ENCODE data around the gene BNC2.
"Not testable (repeated sequence)": the region's sequence is repeated elsewhere in the genome, so short reads cannot be mapped to it uniquely, and the experiment has no call there.

BNC2 gene

GRCh38 chr9:16870596-16871335 lies at the start of gene BNC2:
TSS of gene BNC2 (minus strand) at chr9:16870670. CDS start at chr9:16870648, 22 bp downstream.
- in situ Hi-C loops (cut with MboI; ENCODE audit: low sequenced_read_pairs, unreplicated experiment): no loop called here
- peak; percentile 47 for DNase-seq (ENCODE audit: low spot score)
- TF ChIP-seq, protein P1, sequence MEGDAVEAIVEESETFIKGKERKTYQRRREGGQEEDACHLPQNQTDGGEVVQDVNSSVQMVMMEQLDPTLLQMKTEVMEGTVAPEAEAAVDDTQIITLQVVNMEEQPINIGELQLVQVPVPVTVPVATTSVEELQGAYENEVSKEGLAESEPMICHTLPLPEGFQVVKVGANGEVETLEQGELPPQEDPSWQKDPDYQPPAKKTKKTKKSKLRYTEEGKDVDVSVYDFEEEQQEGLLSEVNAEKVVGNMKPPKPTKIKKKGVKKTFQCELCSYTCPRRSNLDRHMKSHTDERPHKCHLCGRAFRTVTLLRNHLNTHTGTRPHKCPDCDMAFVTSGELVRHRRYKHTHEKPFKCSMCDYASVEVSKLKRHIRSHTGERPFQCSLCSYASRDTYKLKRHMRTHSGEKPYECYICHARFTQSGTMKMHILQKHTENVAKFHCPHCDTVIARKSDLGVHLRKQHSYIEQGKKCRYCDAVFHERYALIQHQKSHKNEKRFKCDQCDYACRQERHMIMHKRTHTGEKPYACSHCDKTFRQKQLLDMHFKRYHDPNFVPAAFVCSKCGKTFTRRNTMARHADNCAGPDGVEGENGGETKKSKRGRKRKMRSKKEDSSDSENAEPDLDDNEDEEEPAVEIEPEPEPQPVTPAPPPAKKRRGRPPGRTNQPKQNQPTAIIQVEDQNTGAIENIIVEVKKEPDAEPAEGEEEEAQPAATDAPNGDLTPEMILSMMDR (IDR thresholded peaks at IDR 0.05; ENCODE audit: borderline replicate concordance, control extremely low read depth, extremely low read depth, insufficient read depth, missing control alignments): no peak

DNA sequence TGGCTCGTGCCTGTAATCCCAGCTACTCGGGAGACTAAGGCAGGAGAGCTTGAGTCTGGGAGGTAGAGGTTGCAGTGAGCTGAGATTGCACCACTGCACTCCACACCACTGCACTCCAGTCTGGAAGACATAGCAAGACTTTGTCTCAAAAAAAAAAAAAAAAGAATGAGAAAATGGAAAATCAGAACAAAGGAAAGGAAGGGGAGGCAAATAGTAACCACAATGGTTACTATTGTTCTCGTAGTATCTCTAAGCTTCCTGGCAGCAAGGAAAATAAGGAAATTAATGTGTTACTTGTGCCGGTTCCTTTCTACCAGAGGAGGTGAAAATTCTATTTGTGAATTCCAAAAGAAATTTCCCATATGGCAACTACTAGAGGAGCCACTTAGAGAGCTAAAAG lies 48.5 kb upstream of the BNC2 start:
- DNase-seq (ENCODE audit: low spot score): no peak
- TF ChIP-seq, protein P1 (IDR thresholded peaks at IDR 0.05; ENCODE audit: borderline replicate concordance, control extremely low read depth, extremely low read depth, insufficient read depth, missing control alignments): no peak
- in situ Hi-C loops (cut with MboI; ENCODE audit: low sequenced_read_pairs, unreplicated experiment): no loop called here

GRCh38 chr9:16915126-16915831 lies 44.8 kb upstream of the BNC2 start:
- TF ChIP-seq, protein P1 (IDR thresholded peaks at IDR 0.05; ENCODE audit: borderline replicate concordance, control extremely low read depth, extremely low read depth, insufficient read depth, missing control alignments): no peak
- in situ Hi-C loops (cut with MboI; ENCODE audit: low sequenced_read_pairs, unreplicated experiment): no loop called here
- DNase-seq (ENCODE audit: low spot score): no peak

DNA sequence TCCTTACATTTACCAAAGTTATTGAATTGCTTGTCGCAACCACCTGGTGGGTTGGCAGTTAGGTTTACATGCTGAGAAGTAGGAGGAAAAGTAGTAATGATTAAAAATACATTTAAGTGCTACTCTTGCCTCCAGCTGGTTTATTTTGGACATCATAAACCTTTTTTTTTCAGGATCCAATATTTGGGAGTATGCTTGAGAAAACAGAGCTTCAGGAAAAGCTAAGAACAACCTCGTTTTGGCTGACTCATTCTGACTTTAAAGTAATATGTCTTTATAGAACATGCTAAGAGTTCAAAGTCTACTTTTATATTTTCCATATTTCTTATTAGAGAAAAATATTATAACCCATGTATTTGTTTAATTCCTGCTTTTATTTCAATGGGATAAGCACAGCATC lies 41.7 kb upstream of the BNC2 start:
- TF ChIP-seq, protein P1 (IDR thresholded peaks at IDR 0.05; ENCODE audit: borderline replicate concordance, control extremely low read depth, extremely low read depth, insufficient read depth, missing control alignments): no peak
- no peak for DNase-seq (ENCODE audit: low spot score)
- in situ Hi-C loops (cut with MboI; ENCODE audit: low sequenced_read_pairs, unreplicated experiment): no loop called here

- DNase-seq (ENCODE audit: low spot score); in situ Hi-C loops (cut with MboI; ENCODE audit: low sequenced_read_pairs, unreplicated experiment): not testable (repeated sequence)
Measured at GRCh38 chr9:16908206-16908605, 37.7 kb upstream of the BNC2 start.

DNA sequence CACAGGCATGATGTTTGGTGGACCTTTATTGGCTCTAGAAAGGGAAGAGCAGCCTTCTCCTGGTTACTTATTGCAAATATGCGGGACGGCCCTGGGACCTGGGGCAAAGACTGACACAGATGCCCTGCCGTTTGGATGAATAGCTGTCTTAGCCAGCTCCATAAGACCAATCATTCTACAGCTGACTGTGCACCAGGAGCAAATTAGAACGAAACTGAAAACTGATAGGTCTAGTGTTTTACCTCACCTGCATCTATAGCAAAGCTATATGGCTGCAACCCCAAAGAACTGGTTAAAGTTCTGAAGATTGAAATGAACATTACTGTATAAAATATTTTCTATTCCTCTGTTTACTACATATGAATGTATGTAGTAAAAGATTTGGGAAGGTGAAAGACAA lies 34.2 kb upstream of the BNC2 start:
- TF ChIP-seq, protein P1 (IDR thresholded peaks at IDR 0.05; ENCODE audit: borderline replicate concordance, control extremely low read depth, extremely low read depth, insufficient read depth, missing control alignments): no peak
- in situ Hi-C loops (cut with MboI; ENCODE audit: low sequenced_read_pairs, unreplicated experiment): no loop called here
- no peak for DNase-seq (ENCODE audit: low spot score)

GRCh38 chr9:16901590-16901989 lies 31.1 kb upstream of the BNC2 start:
- in situ Hi-C loops (cut with MboI; ENCODE audit: low sequenced_read_pairs, unreplicated experiment): no loop called here
- TF ChIP-seq, protein P1 (IDR thresholded peaks at IDR 0.05; ENCODE audit: borderline replicate concordance, control extremely low read depth, extremely low read depth, insufficient read depth, missing control alignments): no peak
- DNase-seq (ENCODE audit: low spot score): no peak

Measured in GM13976 (cell line).